PFSK-1 (cell line): ENCODE measurements around the gene CMIP.

Source experiments
- FOXP2 ChIP-seq: optimal IDR thresholded peaks from 2 replicates; pipeline ENCODE3; 2011; ENCODE audit warnings: borderline replicate concordance, control low read depth, inconsistent platforms; ENCODE audit not compliant: insufficient read depth; ENCODE audit errors: extremely low read length, extremely low read depth
- POLR2AphosphoS5 ChIP-seq: IDR thresholded peaks from 2 replicates; pipeline ENCODE4 v1.6.1; 2012; ENCODE audit warnings: low read depth, mild to moderate bottlenecking, control low read depth, low read length, moderate library complexity
- REST ChIP-seq, 2 experiments: IDR thresholded peaks; 2 replicates each; pipeline versions ENCODE4 v1.6.1 to v1.8.0; 2011 to 2012; ENCODE audit warnings: low read depth in 2 of 2, low read length in 2 of 2, control low read depth in 1 of 2, inconsistent platforms in 1 of 2, mild to moderate bottlenecking in 1 of 2, moderate library complexity in 1 of 2; ENCODE audit not compliant: insufficient read depth in 1 of 2
- SIN3A ChIP-seq: IDR thresholded peaks from 2 replicates; pipeline ENCODE4 v1.6.1; 2012; ENCODE audit warnings: mild to moderate bottlenecking, low read length, moderate library complexity, borderline replicate concordance; ENCODE audit not compliant: insufficient read depth
- TAF1 ChIP-seq: IDR thresholded peaks from 2 replicates; pipeline ENCODE4 v1.6.1; 2012; ENCODE audit warnings: low read length, control low read depth, borderline replicate concordance; ENCODE audit not compliant: insufficient read depth

Gene CMIP

GRCh38 chr16:81752225-81752875 lies 307.7 kb downstream of the CMIP start:
- TF ChIP-seq FOXP2, result no peak

GRCh38 chr16:81752876-81753227 lies 308.2 kb downstream of the CMIP start:
- TF ChIP-seq SIN3A, result no peak
- no peak for TF ChIP-seq REST (IDR thresholded peaks at IDR 0.05; ENCODE audit: insufficient read depth in 1 of 2, low read depth in 2 of 2, low read length in 2 of 2)
- TF ChIP-seq TAF1, result no peak
- no peak for TF ChIP-seq FOXP2
- TF ChIP-seq POLR2AphosphoS5, result no peak

GRCh38 chr16:81754858-81755257 lies 310.2 kb downstream of the CMIP start:
- no peak for TF ChIP-seq POLR2AphosphoS5
- TF ChIP-seq REST (IDR thresholded peaks at IDR 0.05; ENCODE audit: insufficient read depth in 1 of 2, low read depth in 2 of 2, low read length in 2 of 2), result no peak
- TF ChIP-seq SIN3A, result no peak
- TF ChIP-seq TAF1, result no peak
- TF ChIP-seq FOXP2, result no peak

GRCh38 chr16:81755915-81756614 lies 311.5 kb downstream of the CMIP start:
- no peak for TF ChIP-seq SIN3A
- TF ChIP-seq TAF1, result no peak
- TF ChIP-seq REST (IDR thresholded peaks at IDR 0.05; ENCODE audit: insufficient read depth in 1 of 2, low read depth in 2 of 2, low read length in 2 of 2), result no peak
- TF ChIP-seq FOXP2, result no peak
- TF ChIP-seq POLR2AphosphoS5, result no peak

- TF ChIP-seq REST (IDR thresholded peaks at IDR 0.05; ENCODE audit: insufficient read depth in 1 of 2, low read depth in 2 of 2, low read length in 2 of 2) (no peak), FOXP2 (no peak), SIN3A (no peak), POLR2AphosphoS5 (no peak), TAF1 (no peak)
Observed at GRCh38 chr16:81756615-81757356, 312.2 kb downstream of the CMIP start.
